Epithelial cell of proximal tubule (primary cell): Measurements from ENCODE around the gene ZNF267. TPM values are rescaled to one million over a fixed set of nuclear protein-coding genes. Genes with fewer than 3 reads are reported as not detected.
A peak's percentile ranks its signal among the peaks of the same experiment; 100 is the strongest.

Experiments used
- DNase-seq: peaks from one replicate; pipeline ENCODE4 v3.0.0-alpha.2; 2011; ENCODE audit warnings: low read depth
- H3K4me3 ChIP-seq: 2 replicates; pipeline ENCODE4 v1.5.1; 2011; ENCODE audit warnings: low read depth, mild to moderate bottlenecking, low read length
- CTCF ChIP-seq: conservative IDR thresholded peaks from 2 replicates; pipeline ENCODE4 v1.5.1; 2012; ENCODE audit warnings: low read depth, mild to moderate bottlenecking, low read length
- total RNA-seq: library from RNA; depleted of rRNA; stranded (reverse); fragments of >200 nt; gene quantifications from 2 replicates; pipeline ENCODE4 v1.2.3, GENCODE V29; 2015

The ZNF267 gene
- total RNA-seq, 1 donor from 2014 or later: 17.0 TPM

GRCh38 chr16:31862761-31863160 is 10.8 kb upstream of the ZNF267 start:
- no peak for DNase-seq
- no peak for TF ChIP-seq CTCF
- H3K4me3 ChIP-seq: no peak overlapping the region

GRCh38 chr16:31868164-31868563 is 5.4 kb upstream of the ZNF267 start:
- TF ChIP-seq CTCF: no peak
- no peak for DNase-seq
- no peak overlapping the region for H3K4me3 ChIP-seq

- peak overlapping the region; percentile 10 for H3K4me3 ChIP-seq
- no peak for DNase-seq
- peak; percentile 80 for TF ChIP-seq CTCF
Measured at GRCh38 chr16:31868691-31869167, 4.9 kb upstream of the ZNF267 start.

GRCh38 chr16:31869511-31870201 is 4.0 kb upstream of the ZNF267 start:
- no peak overlapping the region for H3K4me3 ChIP-seq
- DNase-seq: peak; percentile 67

GRCh38 chr16:31870809-31871208 is 2.8 kb upstream of the ZNF267 start:
- no peak for DNase-seq
- H3K4me3 ChIP-seq: no peak overlapping the region
- TF ChIP-seq CTCF: no peak

More at GRCh38 chr16:31869511-31870201, 4.0 kb upstream of the ZNF267 start:
- TF ChIP-seq CTCF: no peak

GRCh38 chr16:31871510-31871909 is 2.1 kb upstream of the ZNF267 start:
- DNase-seq: no peak
- no peak for TF ChIP-seq CTCF
- H3K4me3 ChIP-seq: no peak overlapping the region

- DNase-seq: no peak
- TF ChIP-seq CTCF: no peak
- no peak overlapping the region for H3K4me3 ChIP-seq
Measured at GRCh38 chr16:31872201-31872600, 1.4 kb upstream of the ZNF267 start.
